GM23338 (cell line): ENCODE results near the gene NDST1. TPM values are rescaled to one million over a fixed set of nuclear protein-coding genes. Genes with fewer than 3 reads are reported as not detected.

Experiments
- ATAC-seq: fragments of 200-7000 bp; cut with Tn5 transposase; 3 replicates; pipeline ENCODE4 v1.9.1; 2020
- DNase-seq: peaks from one replicate; pipeline ENCODE4 v3.0.0-alpha.2; 2015; ENCODE audit warnings: low spot score
- H2AFZ ChIP-seq: fragments of 200-600 bp; sonication (generic); 2 replicates; pipeline ENCODE4 v1.8.0; 2016; ENCODE audit warnings: antibody characterized with exemption, mild to moderate bottlenecking, moderate library complexity
- H3F3A ChIP-seq: fragments of 200-600 bp; sonication (generic); replicated peaks from 2 replicates; pipeline ENCODE4 v1.8.0; 2017; ENCODE audit warnings: antibody characterized with exemption, mixed run types, low read depth
- H3K27ac ChIP-seq: fragments of 200-600 bp; sonication (generic); 2 replicates; pipeline ENCODE4 v1.6.1; 2016; ENCODE audit warnings: low read depth
- H3K27me3 ChIP-seq: fragments of 200-600 bp; sonication (generic); 2 replicates; pipeline ENCODE4 v1.8.0; 2016; ENCODE audit warnings: mild to moderate bottlenecking, mixed run types, moderate library complexity; ENCODE audit not compliant: insufficient read depth
- H3K36me3 ChIP-seq: fragments of 200-600 bp; sonication (generic); 2 replicates; pipeline ENCODE4 v1.8.0; 2016; ENCODE audit warnings: mild to moderate bottlenecking; ENCODE audit not compliant: insufficient read depth
- H3K4me1 ChIP-seq: fragments of 200-600 bp; sonication (generic); 2 replicates; pipeline ENCODE4 v1.8.0; 2016; ENCODE audit warnings: mild to moderate bottlenecking, moderate library complexity; ENCODE audit not compliant: insufficient read depth
- H3K4me2 ChIP-seq: fragments of 200-600 bp; sonication (generic); 2 replicates; pipeline ENCODE4 v1.7.1; 2017; ENCODE audit warnings: mixed run types
- H3K4me3 ChIP-seq: fragments of 200-600 bp; sonication (generic); 2 replicates; pipeline ENCODE4 v1.6.1; 2016; ENCODE audit warnings: mixed run types
- H3K79me2 ChIP-seq: fragments of 200-600 bp; sonication (generic); replicated peaks from 2 replicates; pipeline ENCODE4 v1.8.0; 2017; ENCODE audit warnings: mild to moderate bottlenecking; ENCODE audit not compliant: insufficient read depth
- H3K9me2 ChIP-seq: fragments of 200-600 bp; sonication (generic); 2 replicates; pipeline ENCODE4 v1.8.0; 2017; ENCODE audit not compliant: insufficient read depth
- H4K20me1 ChIP-seq: fragments of 200-600 bp; sonication (generic); replicated peaks from 2 replicates; pipeline ENCODE4 v1.8.0; 2017; ENCODE audit warnings: mild to moderate bottlenecking; ENCODE audit not compliant: insufficient read depth
- H3K27ac Mint-ChIP-seq: 2 replicates; pipeline ENCODE4 v1.8.0; 2020; ENCODE audit warnings: inconsistent platforms, mild to moderate bottlenecking, moderate library complexity, mixed read lengths
- H3K27me3 Mint-ChIP-seq: 3 replicates; pipeline ENCODE4 v1.8.0; 2022; ENCODE audit warnings: low read depth, mild to moderate bottlenecking, moderate library complexity, mixed read lengths, inconsistent platforms; ENCODE audit not compliant: insufficient read depth, poor library complexity
- H3K36me3 Mint-ChIP-seq: 3 replicates; pipeline ENCODE4 v1.8.0; 2021; ENCODE audit warnings: low read depth, mild to moderate bottlenecking, inconsistent platforms, moderate library complexity, mixed read lengths
- H3K4me1 Mint-ChIP-seq: 3 replicates; pipeline ENCODE4 v1.8.0; 2020; ENCODE audit warnings: mild to moderate bottlenecking, inconsistent platforms, mixed read lengths
- H3K4me3 Mint-ChIP-seq: 3 replicates; pipeline ENCODE4 v1.8.0; 2021; ENCODE audit warnings: moderate library complexity, mild to moderate bottlenecking, inconsistent platforms, mixed read lengths
- H3K9me3 Mint-ChIP-seq: 3 replicates; pipeline ENCODE4 v1.8.0; 2020; ENCODE audit warnings: moderate library complexity, mild to moderate bottlenecking, inconsistent platforms, mixed read lengths
- CREB1 ChIP-seq: fragments of 250-450 bp; sonication (Bioruptor Pico); IDR thresholded peaks from 2 replicates; pipeline ENCODE4 v1.5.0; 2020; ENCODE audit warnings: low read depth, mild to moderate bottlenecking, moderate library complexity
- JUNB ChIP-seq: IDR thresholded peaks from one replicate; pipeline ENCODE4 v1.6.1; 2016; ENCODE audit warnings: antibody characterized with exemption; ENCODE audit not compliant: unreplicated experiment
- POLR2AphosphoS5 ChIP-seq: IDR thresholded peaks from 2 replicates; pipeline ENCODE4 v1.6.1; 2016; ENCODE audit warnings: antibody characterized with exemption, low read depth
- REST ChIP-seq: IDR thresholded peaks from one replicate; pipeline ENCODE4 v1.6.1; 2018; ENCODE audit warnings: antibody characterized with exemption; ENCODE audit not compliant: unreplicated experiment
- ZNF114 ChIP-seq: fragments of 250-450 bp; sonication (Bioruptor Pico); IDR thresholded peaks from 2 replicates; pipeline ENCODE4 v1.5.0; 2020; ENCODE audit warnings: mild to moderate bottlenecking, moderate library complexity
- ZNF462 ChIP-seq: fragments of 250-450 bp; sonication (Bioruptor Pico); IDR thresholded peaks from 2 replicates; pipeline ENCODE4 v1.5.0; 2020; ENCODE audit warnings: mild to moderate bottlenecking, moderate library complexity
- polyA plus RNA-seq: library from polyadenylated mRNA; unstranded; fragments of >200 nt; fragmentation: Nextera tagmentation; extraction: Ambion mirVana; gene quantifications from 2 replicates; pipeline ENCODE4 v1.2.1, GENCODE V29; 2016
- total RNA-seq: library from RNA; depleted of rRNA; stranded (reverse); fragments of >200 nt; shearing (Covaris generic); gene quantifications from 2 replicates; pipeline ENCODE4 v1.2.3, GENCODE V29; 2014

Gene NDST1
- total and polyA plus RNA-seq, 2 experiments from 2014 or later = 7.3 to 85.0 TPM

GRCh38 chr5:150505041-150505511 lies 2.9 kb upstream of the NDST1 start:
- no peaks in the 10 kb centered on the region for H3K9me3 Mint-ChIP-seq
- no peaks in the 10 kb centered on the region for H3K9me2 ChIP-seq
- H3K79me2 ChIP-seq = peaks cover 96% of the 10 kb centered on the region
- H2AFZ ChIP-seq = no peak overlapping the region
- H3F3A ChIP-seq = no peaks in the 10 kb centered on the region
- no peaks in the 10 kb centered on the region for H3K36me3 ChIP-seq
- H3K27me3 ChIP-seq = no peaks in the 10 kb centered on the region
- H4K20me1 ChIP-seq = peaks cover 10% of the 10 kb centered on the region
- ATAC-seq = no peak
- no peak overlapping the region for H3K27ac ChIP-seq
- H3K27me3 Mint-ChIP-seq = peaks cover 10% of the 10 kb centered on the region
- no peak overlapping the region for H3K4me3 Mint-ChIP-seq
- TF ChIP-seq ZNF114 = no peak
- peaks cover 52% of the 10 kb centered on the region for H3K4me1 Mint-ChIP-seq
- H3K27ac Mint-ChIP-seq = no peak overlapping the region
- H3K4me2 ChIP-seq = no peak overlapping the region
- no peak for DNase-seq
- no peaks in the 10 kb centered on the region for H3K36me3 Mint-ChIP-seq
- H3K4me3 ChIP-seq = no peak overlapping the region
- peaks cover 13% of the 10 kb centered on the region for H3K4me1 ChIP-seq

- Histone ChIP-seq H3K27ac (no peak overlapping the region), H3K4me2 (no peak overlapping the region), H3K79me2 (peaks cover 94% of the 10 kb centered on the region), H3K4me3 (no peak overlapping the region), H2AFZ (no peak overlapping the region), H3F3A (no peaks in the 10 kb centered on the region), H4K20me1 (peaks cover 9% of the 10 kb centered on the region), H3K27me3 (no peaks in the 10 kb centered on the region), H3K36me3 (no peaks in the 10 kb centered on the region), H3K9me2 (no peaks in the 10 kb centered on the region), H3K4me1 (peaks cover 16% of the 10 kb centered on the region)
- Mint-ChIP-seq H3K4me3 (no peak overlapping the region), H3K27me3 (peaks cover 13% of the 10 kb centered on the region), H3K36me3 (no peaks in the 10 kb centered on the region), H3K9me3 (no peaks in the 10 kb centered on the region), H3K4me1 (peaks cover 54% of the 10 kb centered on the region), H3K27ac (no peak overlapping the region)
- no peak for TF ChIP-seq JUNB
- no peak for TF ChIP-seq ZNF114
- no peak for TF ChIP-seq CREB1
- TF ChIP-seq REST = no peak
- TF ChIP-seq ZNF462 (CRISPR knock-in tag) = no peak
- TF ChIP-seq POLR2AphosphoS5 = no peak
- ATAC-seq = no peak
- DNase-seq = no peak
Observed at GRCh38 chr5:150505816-150506215, 2.1 kb upstream of the NDST1 start.
